OCI-LY3 (cell line): ENCODE data around the gene ZDHHC14.

Source experiments
- H2AFZ ChIP-seq: fragments of 200-600, 300-600 bp; shearing (Covaris generic); 2 replicates; pipeline ENCODE4 v1.6.0; 2014; ENCODE audit warnings: antibody characterized with exemption, low read depth, low read length
- H3K27ac ChIP-seq: fragments of 200-600, 300-600 bp; sonication (generic); 2 replicates; pipeline ENCODE4 v1.5.1; 2014; ENCODE audit warnings: mild to moderate bottlenecking, low read length, moderate library complexity, mixed read lengths
- H3K27me3 ChIP-seq: fragments of 200-600, 300-600 bp; sonication (generic); 2 replicates; pipeline ENCODE4 v1.6.1; 2014; ENCODE audit warnings: low read depth, low read length, mixed read lengths
- H3K36me3 ChIP-seq: fragments of 200-600, 300-600 bp; sonication (generic); replicated peaks from 2 replicates; pipeline ENCODE3; 2014; ENCODE audit warnings: low read depth, low read length, mixed read lengths
- H3K4me1 ChIP-seq: fragments of 300-600, 200-600 bp; sonication (generic); 2 replicates; pipeline ENCODE4 v1.6.1; 2014; ENCODE audit warnings: low read length, mixed read lengths
- H3K4me2 ChIP-seq: fragments of 200-600, 300-600 bp; sonication (generic); 2 replicates; pipeline ENCODE4 v1.6.1; 2014; ENCODE audit warnings: low read length, mixed read lengths
- H3K4me3 ChIP-seq: fragments of 300-600, 200-600 bp; sonication (generic); 2 replicates; pipeline ENCODE4 v1.5.1; 2014; ENCODE audit warnings: antibody characterized with exemption, mild to moderate bottlenecking, low read length, moderate library complexity
- H3K79me2 ChIP-seq: fragments of 300-600, 200-600 bp; shearing (Covaris generic); 2 replicates; pipeline ENCODE4 v1.6.1; 2014; ENCODE audit warnings: mild to moderate bottlenecking, low read length, mixed read lengths
- H3K9ac ChIP-seq: fragments of 300-600, 200-600 bp; shearing (Covaris generic); 2 replicates; pipeline ENCODE4 v1.6.0; 2014; ENCODE audit warnings: mild to moderate bottlenecking, low read length, moderate library complexity
- H3K9me3 ChIP-seq: fragments of 200-600, 300-600 bp; shearing (Covaris generic); 2 replicates; pipeline ENCODE4 v1.6.1; 2014; ENCODE audit warnings: low read length, mixed read lengths; ENCODE audit not compliant: insufficient read depth
- H4K20me1 ChIP-seq: fragments of 200-600, 300-600 bp; sonication (generic); 2 replicates; pipeline ENCODE4 v1.6.1; 2016; ENCODE audit warnings: low read length, mixed read lengths; ENCODE audit not compliant: insufficient read depth
- CTCF ChIP-seq: fragments of 200-600, 300-600 bp; sonication (generic); IDR thresholded peaks from 2 replicates; pipeline ENCODE4 v1.5.1; 2014; ENCODE audit warnings: antibody characterized with exemption, low read length, low read depth
- EZH2phosphoT487 ChIP-seq: fragments of 200-600 bp; shearing (Covaris generic); IDR thresholded peaks from 2 replicates; pipeline ENCODE4 v1.6.1; 2018; ENCODE audit warnings: antibody characterized with exemption, mixed run types, low read depth

Gene ZDHHC14

GRCh38 chr6:157513004-157513603 lies 132.1 kb downstream of the ZDHHC14 start:
- no peak overlapping the region for H3K4me3 ChIP-seq
- H3K27me3 ChIP-seq, result no peaks in the 10 kb centered on the region
- no peaks in the 10 kb centered on the region for H3K9me3 ChIP-seq
- H2AFZ ChIP-seq, result no peak overlapping the region
- no peaks in the 10 kb centered on the region for H4K20me1 ChIP-seq
- H3K27ac ChIP-seq, result no peak overlapping the region
- H3K79me2 ChIP-seq, result no peaks in the 10 kb centered on the region
- H3K9ac ChIP-seq, result no peak overlapping the region
- no peak overlapping the region for H3K4me2 ChIP-seq
- H3K4me1 ChIP-seq, result 0 out of 2 replicates have a peak, but pooled peaks cover 5% of the 10 kb centered on the region
- TF ChIP-seq EZH2phosphoT487 (no peak), CTCF (no peak)
- no peaks in the 10 kb centered on the region for H3K36me3 ChIP-seq

DNA sequence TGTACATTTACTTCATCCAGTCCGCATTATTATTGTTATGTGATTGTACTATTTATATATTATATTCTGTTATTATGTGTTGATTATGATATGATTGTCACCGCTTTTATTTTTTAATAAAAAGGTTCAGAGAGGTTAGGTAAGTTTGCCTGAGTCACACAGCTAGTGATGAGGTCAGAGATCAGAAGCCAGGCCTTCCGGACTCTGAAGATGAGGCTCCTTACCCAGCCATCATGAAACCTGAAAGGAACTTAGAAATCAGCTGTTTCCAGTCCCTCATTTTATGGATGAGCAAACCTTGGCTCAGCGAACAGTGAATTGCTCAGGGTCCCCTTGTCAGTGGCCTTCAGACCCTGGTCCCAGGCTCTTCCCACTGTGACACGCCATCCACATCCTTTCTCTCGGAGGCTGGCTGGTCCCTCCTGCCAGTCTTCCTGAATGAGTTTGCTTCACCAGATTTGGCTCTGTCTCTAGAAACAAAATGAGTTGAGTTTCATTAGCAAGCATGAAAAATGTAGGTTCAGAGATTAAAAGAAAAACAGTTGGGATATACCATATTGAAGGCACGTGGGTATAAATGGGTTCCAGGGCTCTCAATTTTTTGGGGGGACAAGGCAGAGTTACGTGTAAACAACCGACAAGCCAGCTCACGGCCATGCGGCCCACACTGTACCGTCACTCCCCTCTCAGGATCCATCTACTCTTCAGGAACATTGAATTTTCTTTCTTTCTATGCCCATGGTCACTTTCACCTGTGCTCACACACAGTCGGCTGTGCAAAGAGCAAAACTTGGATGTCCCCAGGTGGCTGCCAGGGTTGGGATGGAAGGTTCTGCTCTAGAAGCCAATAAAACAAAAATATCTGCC lies 132.9 kb downstream of the ZDHHC14 start:
- no peaks in the 10 kb centered on the region for H3K79me2 ChIP-seq
- H3K27ac ChIP-seq, result no peak overlapping the region
- H3K9me3 ChIP-seq, result no peaks in the 10 kb centered on the region

GRCh38 chr6:157514659-157515496 lies 133.9 kb downstream of the ZDHHC14 start:
- H3K4me2 ChIP-seq, result no peak overlapping the region

More for the DNA sequence above, 132.9 kb downstream of the ZDHHC14 start:
- Histone ChIP-seq H3K9ac (no peak overlapping the region), H4K20me1 (no peaks in the 10 kb centered on the region), H3K4me1 (0 out of 2 replicates have a peak, but pooled peaks cover 5% of the 10 kb centered on the region), H3K36me3 (no peaks in the 10 kb centered on the region), H3K27me3 (no peaks in the 10 kb centered on the region), H3K4me2 (no peak overlapping the region), H2AFZ (no peak overlapping the region), H3K4me3 (no peak overlapping the region)
- TF ChIP-seq CTCF (no peak), EZH2phosphoT487 (no peak)

More at GRCh38 chr6:157514659-157515496, 133.9 kb downstream of the ZDHHC14 start:
- H3K27ac ChIP-seq, result no peak overlapping the region
- H3K9me3 ChIP-seq, result no peaks in the 10 kb centered on the region
- H4K20me1 ChIP-seq, result no peaks in the 10 kb centered on the region
- no peak for TF ChIP-seq CTCF
- no peak for TF ChIP-seq EZH2phosphoT487
- no peak overlapping the region for H3K9ac ChIP-seq
- H3K4me3 ChIP-seq, result no peak overlapping the region
- no peaks in the 10 kb centered on the region for H3K27me3 ChIP-seq
- no peaks in the 10 kb centered on the region for H3K36me3 ChIP-seq
- H3K4me1 ChIP-seq, result 0 out of 2 replicates have a peak, but pooled peaks cover 5% of the 10 kb centered on the region
- H2AFZ ChIP-seq, result no peak overlapping the region
- no peaks in the 10 kb centered on the region for H3K79me2 ChIP-seq
